K562 treated with DMSO at 1 percent for 12 hours (cell line): Measurements from ENCODE around the gene CALHM1. TPM values are rescaled to one million over a fixed set of nuclear protein-coding genes. Genes with fewer than 3 reads are reported as not detected.

Experiments
- total RNA-seq: library from RNA; unstranded; fragments of 300-600 nt; gene quantifications from 2 replicates; pipeline ENCODE4 v1.2.3, GENCODE V29; 2022; ENCODE audit not compliant: insufficient read depth

Gene CALHM1
- not detected in 2 replicates for total RNA-seq

GRCh38 chr10:103458720-103459119 is at the start of gene CALHM1:
TSS of gene CALHM1 (minus strand) at chr10:103458900. CDS start at chr10:103458751, 149 bp downstream.

GRCh38 chr10:103493362-103493915 is 34.7 kb upstream of the CALHM1 start, which contains the start of gene NEURL1:
TSS of gene NEURL1 (plus strand) at chr10:103493705. CDS start at chr10:103494388, 683 bp downstream.

GRCh38 chr10:103479135-103479534 is 20.4 kb upstream of the CALHM1 start, which contains the start of gene CALHM3:
TSS of gene CALHM3 (minus strand) at chr10:103479240. CDS start at chr10:103479032, 208 bp downstream.

GRCh38 chr10:103451831-103452505 is 6.7 kb downstream of the CALHM1 start, which contains the start of gene CALHM2:
TSS of gene CALHM2 (minus strand) at chr10:103452370. CDS start at chr10:103449941, 2,429 bp downstream.

Other genes starting within 250 kb of the CALHM1 start
- not detected in 2 replicates for gene RPEL1, start 213.0 kb downstream of the CALHM1 start, total RNA-seq
- not detected in 2 replicates for gene INA, start 181.8 kb downstream of the CALHM1 start, total RNA-seq
- gene PCGF6, start 107.8 kb downstream of the CALHM1 start, total RNA-seq = 9.6 and 18.2 TPM in 2 replicates
- gene TAF5, start 90.9 kb downstream of the CALHM1 start, total RNA-seq = 4.6 and 10.2 TPM in 2 replicates
- 484 and 546 TPM in 2 replicates for gene ATP5MK, start 62.4 kb downstream of the CALHM1 start, total RNA-seq
- 8.8 and 22.4 TPM in 2 replicates for gene PDCD11, start 62.3 kb downstream of the CALHM1 start, total RNA-seq
- 0.83 and 1.7 TPM in 2 replicates for gene CALHM2, start 6.5 kb downstream of the CALHM1 start, total RNA-seq
- gene CALHM3, start 20.3 kb upstream of the CALHM1 start, total RNA-seq = not detected in 2 replicates
- 0.64 TPM in 1 of 2 replicates, not detected in the other for gene NEURL1, start 34.8 kb upstream of the CALHM1 start, total RNA-seq